HepG2 (cell line): Measurements from ENCODE around the gene CHST11. TPM values are rescaled to one million over a fixed set of nuclear protein-coding genes. Genes with fewer than 3 reads are reported as not detected.

ENCODE experiments used
- ATAC-seq: fragments of 200-7000 bp; cut with Tn5 transposase; 3 replicates; pipeline ENCODE4 v1.9.1; 2020; ENCODE audit warnings: mild to moderate bottlenecking, moderate library complexity
- BruUV-seq: library from RNA; stranded (reverse); fragments of 400-500 nt; replicated peaks from 2 replicates; lab custom pipeline; 2021; lab: Mats Ljungman, UMichigan
- CTCF ChIA-PET: fragments of 300-600 bp; formaldehyde crosslinking; extraction: SDS; loops from one replicate; lab custom pipeline; 2021; ENCODE audit warnings: low total read pairs, inconsistent platforms, low intra/inter-chr PET ratio; lab: Yijun Ruan, JAX
- POLR2A ChIA-PET: fragments of 350-600 bp; sonication (Branson Sonifier 250); formaldehyde crosslinking; loops from one replicate; lab custom pipeline; 2020; ENCODE audit warnings: antibody characterized with exemption, inconsistent platforms; lab: Yijun Ruan, JAX
- DNase-seq: peaks from one replicate; pipeline ENCODE4 v3.0.0-alpha.2; 2015; ENCODE audit warnings: low spot score
- FAIRE-seq: peaks from 3 replicates; lab custom pipeline; 2011; peaks lifted over from hg19 to GRCh38; lab: Jason Lieb, UNC
- H2AFZ ChIP-seq: one replicate; pipeline ENCODE4 v1.6.1; 2011; ENCODE audit warnings: low read length, inconsistent platforms
- H3K27ac ChIP-seq: fragments of 300-600 bp; 3 replicates; pipeline ENCODE4 v1.8.0; 2011; ENCODE audit warnings: mixed run types, mild to moderate bottlenecking, mixed read lengths, low read length, inconsistent platforms; ENCODE audit not compliant: insufficient read depth; ENCODE audit errors: extremely low read length
- H3K27me3 ChIP-seq, 2 experiments: fragments of 200-600 bp in 1 of 2; 2 replicates in 1 of 2; 3 replicates in 1 of 2; pipeline versions ENCODE4 v1.6.0 to v1.8.0; 2011; ENCODE audit warnings: low read length in 2 of 2, mild to moderate bottlenecking in 2 of 2, moderate library complexity in 2 of 2, inconsistent platforms in 1 of 2; ENCODE audit not compliant: insufficient read depth in 2 of 2, control insufficient read depth in 1 of 2
- H3K36me3 ChIP-seq, 2 experiments: fragments of 200-600 bp in 1 of 2; replicated peaks in 1 of 2; 2 replicates in 1 of 2; 3 replicates in 1 of 2; pipeline versions ENCODE4 v1.5.1 to v1.8.0; 2011; ENCODE audit warnings: low read length in 2 of 2, inconsistent platforms in 1 of 2; ENCODE audit not compliant: insufficient read depth in 2 of 2, control insufficient read depth in 1 of 2
- H3K4me1 ChIP-seq: 2 replicates; pipeline ENCODE4 v1.5.1; 2012; ENCODE audit warnings: low read length, inconsistent platforms; ENCODE audit not compliant: insufficient read depth
- H3K4me2 ChIP-seq: 2 replicates; pipeline ENCODE4 v1.6.0; 2011; ENCODE audit warnings: low read depth, low read length, inconsistent platforms
- H3K4me3 ChIP-seq, 3 experiments: fragments of 200-600 bp in 1 of 3; sonication (generic), shearing (Covaris generic) in 1 of 3; replicated peaks in 1 of 3; 2 replicates each; pipeline ENCODE4 v1.5.1; 2011 to 2016; ENCODE audit warnings: low read length in 3 of 3, inconsistent platforms in 2 of 3, low read depth in 2 of 3, mild to moderate bottlenecking in 2 of 3, control low read depth in 1 of 3, mixed read lengths in 1 of 3; ENCODE audit not compliant: insufficient read depth in 1 of 3
- H3K79me2 ChIP-seq: one replicate; pipeline ENCODE4 v1.6.1; 2011; ENCODE audit warnings: low read length, inconsistent platforms; ENCODE audit not compliant: insufficient read depth
- H3K9ac ChIP-seq: 2 replicates; pipeline ENCODE4 v1.6.0; 2011; ENCODE audit warnings: mild to moderate bottlenecking, low read depth, low read length, inconsistent platforms; ENCODE audit not compliant: insufficient read depth
- H3K9me3 ChIP-seq: 2 replicates; pipeline ENCODE4 v1.5.1; 2012; ENCODE audit warnings: mild to moderate bottlenecking, low read length
- H4K20me1 ChIP-seq: 2 replicates; pipeline ENCODE4 v1.6.0; 2011; ENCODE audit warnings: inconsistent platforms, mild to moderate bottlenecking, low read length, moderate library complexity; ENCODE audit not compliant: insufficient read depth
- ATF2 ChIP-seq: sonication (generic); formaldehyde crosslinking; IDR thresholded peaks from 2 replicates; pipeline ENCODE4 v1.4.0; 2020; ENCODE audit warnings: missing genetic modification reagents
- DDIT3 ChIP-seq: sonication (generic); formaldehyde crosslinking; IDR thresholded peaks from 2 replicates; pipeline ENCODE4 v1.4.0; 2020; ENCODE audit warnings: mild to moderate bottlenecking, missing genetic modification reagents
- HDAC6 ChIP-seq: fragments of 200-600 bp; sonication (generic); IDR thresholded peaks from 2 replicates; pipeline ENCODE4 v1.7.0; 2017; ENCODE audit warnings: mild to moderate bottlenecking, antibody characterized with exemption, low read length, low read depth
- KDM4B ChIP-seq: sonication (generic); formaldehyde crosslinking; IDR thresholded peaks from 2 replicates; pipeline ENCODE4 v1.4.0; 2020; ENCODE audit warnings: missing genetic modification reagents
- SMAD9 ChIP-seq: sonication (generic); formaldehyde crosslinking; IDR thresholded peaks from 2 replicates; pipeline ENCODE4 v1.5.1; 2020; ENCODE audit warnings: mild to moderate bottlenecking, missing genetic modification reagents
- ZC3H4 ChIP-seq: sonication (generic); formaldehyde crosslinking; IDR thresholded peaks from 2 replicates; pipeline ENCODE4 v1.4.0; 2020; ENCODE audit warnings: missing genetic modification reagents, borderline replicate concordance
- ZNF34 ChIP-seq: sonication (generic); formaldehyde crosslinking; IDR thresholded peaks from 2 replicates; pipeline ENCODE4 v1.4.0; 2020; ENCODE audit warnings: mild to moderate bottlenecking, missing genetic modification reagents, borderline replicate concordance
- ZNF441 ChIP-seq: sonication (generic); formaldehyde crosslinking; IDR thresholded peaks from 2 replicates; pipeline ENCODE4 v1.7.0; 2021; ENCODE audit warnings: missing genetic modification reagents, borderline replicate concordance
- ZNF83 ChIP-seq: sonication (generic); formaldehyde crosslinking; IDR thresholded peaks from 2 replicates; pipeline ENCODE4 v1.4.0; 2020; ENCODE audit warnings: missing genetic modification reagents, mild to moderate bottlenecking, borderline replicate concordance
- WGBS: methylation state at CpG from one replicate; pipeline ENCODE4 v1.1.6; 2017; ENCODE audit warnings: low lambda C conversion rate; 5-methylcytosine and 5-hydroxymethylcytosine counted together
- in situ Hi-C: cut with HindIII; loops from 2 replicates; pipeline ENCODE4 v1.10.0; 2017; ENCODE audit warnings: low pct_unique_long_range_greater_than_20kb; ENCODE audit not compliant: extremely low pct_ligation_motif_present
- intact Hi-C: fragments of 100-400 bp; cut with micrococcal nuclease; formaldehyde crosslinking; loops from one replicate; pipeline ENCODE4 v1.10.0; 2022; ENCODE audit not compliant: unreplicated experiment
- polyA plus RNA-seq, 8 experiments: library from polyadenylated mRNA; depleted of rRNA in 3 of 8; stranded (reverse) in 7 of 8; unstranded in 1 of 8; fragments of >200 nt; fragmentation: Illumina TruSeq in 4 of 8; extraction: Trizol in 4 of 8; gene quantifications; 2 replicates each; pipeline versions ENCODE4 v1.2.1 to v1.2.3, GENCODE V29; 2011 to 2016; ENCODE audit warnings: low read depth in 4 of 8, missing spikeins in 1 of 8, mixed read lengths in 1 of 8; ENCODE audit not compliant: insufficient read depth in 1 of 8
- total RNA-seq, 5 experiments: library from RNA; depleted of rRNA; stranded (reverse); fragments of >200 nt; fragmentation: Illumina TruSeq; extraction: Trizol; gene quantifications; 2 replicates each; pipeline ENCODE4 v1.2.3, GENCODE V29; 2016; ENCODE audit warnings: low read depth in 1 of 5

The CHST11 gene
- total and polyA plus RNA-seq, 2 of the 13 experiments (the other 11 are each of a cell fraction or from before 2014, with no cell fraction given) = 0.15 TPM; not detected in 1

- ChIA-PET CTCF (no interaction called here), POLR2A (no interaction called here)
- H3K4me3 ChIP-seq = no peak overlapping the region
- intact Hi-C loops = no loop called here
- H3K27me3 ChIP-seq = peaks cover 1 to 22% of the 10 kb centered on the region in 2 experiments; a peak in 2 of 5 replicates
- no peak overlapping the region for H2AFZ ChIP-seq
- no peak overlapping the region for H3K4me2 ChIP-seq
- no TSS peak for BruUV-seq
- TF ChIP-seq SMAD9 (no peak), DDIT3 (CRISPR knock-in tag) (no peak), ZNF441 (CRISPR knock-in tag) (no peak), ZC3H4 (CRISPR knock-in tag) (no peak), KDM4B (CRISPR knock-in tag) (no peak), ZNF83 (CRISPR knock-in tag) (no peak), HDAC6 (no peak), ATF2 (CRISPR knock-in tag) (no peak), ZNF34 (CRISPR knock-in tag) (no peak)
- no peak overlapping the region for H3K27ac ChIP-seq
- no peaks in the 10 kb centered on the region for H3K79me2 ChIP-seq
- ATAC-seq (no peak), DNase-seq (no peak), FAIRE-seq (no peak)
- in situ Hi-C loops = no loop called here
- H3K4me1 ChIP-seq = no peaks in the 10 kb centered on the region
- no peaks in the 10 kb centered on the region for H4K20me1 ChIP-seq
- H3K9me3 ChIP-seq = no peaks in the 10 kb centered on the region
- H3K36me3 ChIP-seq = no peaks in the 10 kb centered on the region
- no peak overlapping the region for H3K9ac ChIP-seq
- WGBS = 29% methylated on average over 4 of the region's 4 CpGs
Observed at GRCh38 chr12:104665296-104665695, 208.5 kb downstream of the CHST11 start.
